ENCODE results near the gene TGM1. TPM values are rescaled to one million over a fixed set of nuclear protein-coding genes. Genes with fewer than 3 reads are reported as not detected.

The TGM1 gene
- total and polyA plus RNA-seq, 10 of the 15 experiments (the other 5 are each of a cell fraction or from before 2014, with no cell fraction given), result 0.05 to 5.9 (median 1.8) TPM

GRCh38 chr14:24291446-24292117 lies 28.6 kb upstream of the TGM1 start (continued):
- TF ChIP-seq BCLAF1 (IDR thresholded peaks at IDR 0.05), result no peak
- TF ChIP-seq CBX3 (IDR thresholded peaks at IDR 0.05; ENCODE audit: borderline replicate concordance, low read depth), result no peak
- no peak for TF ChIP-seq IKZF2 (IDR thresholded peaks at IDR 0.05)
- TF ChIP-seq SMC3 (IDR thresholded peaks at IDR 0.05; ENCODE audit: borderline replicate concordance, low read length), result no peak

GRCh38 chr14:24290746-24291145 lies 27.8 kb upstream of the TGM1 start:
- no peak for DNase-seq (ENCODE audit: low read depth, low spot score)
- CTCF ChIA-PET, result interaction anchor here (0.7 to 13.4 kb wide), 7 partner anchors 9 to 94 kb away, joined by 3 to 269 read pairs (median 11); partner anchors contain the start of genes CIDEB, DHRS1, NOP9 and RABGGTA
- TF ChIP-seq CHD1 (IDR thresholded peaks at IDR 0.05; ENCODE audit: low read depth, low read length) (no peak), WRNIP1 (IDR thresholded peaks at IDR 0.05; ENCODE audit: borderline replicate concordance, low read depth, low read length) (no peak), RAD21 (IDR thresholded peaks at IDR 0.05; ENCODE audit: insufficient read depth, low read depth, low read length) (no peak), ZNF207 (IDR thresholded peaks at IDR 0.05; ENCODE audit: borderline replicate concordance) (no peak), FOS (IDR thresholded peaks at IDR 0.05; ENCODE audit: borderline replicate concordance, extremely low read depth, insufficient read length) (no peak), BACH1 (IDR thresholded peaks at IDR 0.05; ENCODE audit: borderline replicate concordance) (no peak), IRF3 (IDR thresholded peaks at IDR 0.05) (no peak), SIN3A (IDR thresholded peaks at IDR 0.05; ENCODE audit: low read depth, low read length) (no peak), RBBP5 (conservative IDR thresholded peaks at IDR 0.05) (no peak), ZBTB4 (CRISPR knock-in tag; IDR thresholded peaks at IDR 0.05) (no peak), NFXL1 (IDR thresholded peaks at IDR 0.05; ENCODE audit: borderline replicate concordance) (no peak), CBX5 (IDR thresholded peaks at IDR 0.05; ENCODE audit: low read depth) (no peak)

More at GRCh38 chr14:24290746-24291145, 27.8 kb upstream of the TGM1 start:
- ATAC-seq (no peak), FAIRE-seq (no peak)
- no peaks in the 10 kb centered on the region for H3K27me3 ChIP-seq (replicated peaks in 1 of 2; ENCODE audit: control insufficient read depth in 2 of 2, insufficient read depth in 2 of 2, low read length in 1 of 2)
- no peak overlapping the region for H3K4me3 ChIP-seq
- 84% methylated on average over 9 of the region's 9 CpGs for WGBS (ENCODE audit: insufficient coverage, insufficient replicate concordance, low lambda C conversion rate, missing lambda C conversion rate)
- in situ Hi-C loops (cut with MboI), result no loop called here
- intact Hi-C loops (cut with micrococcal nuclease; ENCODE audit: unreplicated experiment), result no loop called here
- H3K79me2 ChIP-seq (ENCODE audit: control insufficient read depth, insufficient read depth, low read length), result no peaks in the 10 kb centered on the region
- H3K9ac ChIP-seq (ENCODE audit: control insufficient read depth, insufficient read depth, low read length), result no peak overlapping the region
- H2AFZ ChIP-seq (ENCODE audit: control insufficient read depth, low read depth, low read length), result no peak overlapping the region
- peaks cover 11% of the 10 kb centered on the region for H3K4me1 ChIP-seq (ENCODE audit: control insufficient read depth, insufficient read depth, low read length)
- peaks cover 13 to 29% of the 10 kb centered on the region in 2 experiments for H3K36me3 ChIP-seq (ENCODE audit: control insufficient read depth in 2 of 2, insufficient read depth in 2 of 2, low read length in 1 of 2)
- ChIA-PET SMC1A (ENCODE audit: uncharacterized antibody, unreplicated experiment) (interaction anchor here (1.1 to 3.0 kb wide), 7 partner anchors 9 to 49 kb away, joined by 3 to 18 read pairs (median 8); partner anchors contain the start of genes CIDEB, DHRS1, NOP9 and RABGGTA), RAD21 (ENCODE audit: unreplicated experiment) (interaction anchor here (1.7 to 3.0 kb wide), 4 partner anchors 9 to 48 kb away, joined by 5 to 16 read pairs (median 10); partner anchors contain the start of genes DHRS1, NOP9 and TINF2), POLR2A (interaction anchor here (0.9 to 2.5 kb wide), 4 partner anchors 10 to 78 kb away, joined by 4 to 9 read pairs (median 6); partner anchors contain the start of gene TINF2)
- no TSS peak for BruUV-seq (replicated peaks)
- H3K4me2 ChIP-seq (ENCODE audit: control insufficient read depth, insufficient read depth), result no peak overlapping the region
- no peaks in the 10 kb centered on the region for H4K20me1 ChIP-seq (ENCODE audit: control insufficient read depth, insufficient read depth)
- H3K27ac ChIP-seq (ENCODE audit: control insufficient read depth, insufficient read depth), result no peak overlapping the region
- H3K9me3 ChIP-seq (replicated peaks; ENCODE audit: control insufficient read depth, insufficient read depth, low read length), result no peaks in the 10 kb centered on the region
